ENCODE results near the gene NEK2. TPM values are rescaled to one million over a fixed set of nuclear protein-coding genes. Genes with fewer than 3 reads are reported as not detected.

Gene NEK2
- total and polyA plus RNA-seq, 2 of the 13 experiments (the other 11 are each of a cell fraction or from before 2014, with no cell fraction given), result 10.9 to 40.8 TPM

DNA sequence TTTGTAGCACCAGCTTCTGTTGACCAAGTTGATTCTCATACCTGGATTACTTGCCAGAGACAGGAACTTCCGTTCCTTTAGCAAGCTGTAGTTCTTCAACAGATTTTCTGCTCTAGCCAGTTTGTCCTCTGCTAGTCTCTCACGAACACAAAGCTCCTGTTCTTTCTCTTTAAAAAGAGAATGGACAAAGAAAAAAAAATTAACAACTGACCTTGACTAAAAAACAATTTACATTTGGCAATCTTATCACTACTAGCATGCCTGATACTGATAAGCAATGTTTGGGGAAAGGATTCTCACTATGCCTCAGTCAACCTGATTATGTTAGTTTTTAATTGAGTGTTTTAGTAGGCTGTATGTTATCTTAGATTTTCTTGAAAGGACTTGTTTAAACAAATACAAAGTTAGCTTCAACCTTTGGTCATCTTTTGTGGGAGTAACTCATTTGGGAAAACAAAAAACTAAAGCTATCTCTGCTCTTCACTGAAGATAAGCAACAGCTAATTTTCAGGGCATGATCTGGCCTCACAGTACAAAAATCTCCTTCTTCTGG lies 8.3 kb downstream of the NEK2 start (continued):
- no peak for TF ChIP-seq MYC (CRISPR knock-in tag; IDR thresholded peaks at IDR 0.05; ENCODE audit: borderline replicate concordance)
- TF ChIP-seq, protein P1, sequence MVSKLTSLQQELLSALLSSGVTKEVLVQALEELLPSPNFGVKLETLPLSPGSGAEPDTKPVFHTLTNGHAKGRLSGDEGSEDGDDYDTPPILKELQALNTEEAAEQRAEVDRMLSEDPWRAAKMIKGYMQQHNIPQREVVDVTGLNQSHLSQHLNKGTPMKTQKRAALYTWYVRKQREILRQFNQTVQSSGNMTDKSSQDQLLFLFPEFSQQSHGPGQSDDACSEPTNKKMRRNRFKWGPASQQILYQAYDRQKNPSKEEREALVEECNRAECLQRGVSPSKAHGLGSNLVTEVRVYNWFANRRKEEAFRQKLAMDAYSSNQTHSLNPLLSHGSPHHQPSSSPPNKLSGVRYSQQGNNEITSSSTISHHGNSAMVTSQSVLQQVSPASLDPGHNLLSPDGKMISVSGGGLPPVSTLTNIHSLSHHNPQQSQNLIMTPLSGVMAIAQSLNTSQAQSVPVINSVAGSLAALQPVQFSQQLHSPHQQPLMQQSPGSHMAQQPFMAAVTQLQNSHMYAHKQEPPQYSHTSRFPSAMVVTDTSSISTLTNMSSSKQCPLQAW (CRISPR knock-in tag; IDR thresholded peaks at IDR 0.05), result no peak
- TF ChIP-seq ZNF225 (CRISPR knock-in tag; IDR thresholded peaks at IDR 0.05), result no peak
- no peak for TF ChIP-seq ZEB1 (IDR thresholded peaks at IDR 0.05; ENCODE audit: insufficient replicate concordance, low read depth)
- TF ChIP-seq KLF16 (CRISPR knock-in tag; IDR thresholded peaks at IDR 0.05), result peak in 1 of 2 experiments; percentile 28; a peak in 1 of 4 replicates
- TF ChIP-seq CHD2 (IDR thresholded peaks at IDR 0.05; ENCODE audit: low read depth, low read length), result no peak
- TF ChIP-seq ZNF468 (CRISPR knock-in tag; IDR thresholded peaks at IDR 0.05), result no peak
- no peak for TF ChIP-seq ZNF30 (CRISPR knock-in tag; IDR thresholded peaks at IDR 0.05)
- TF ChIP-seq, protein P2, sequence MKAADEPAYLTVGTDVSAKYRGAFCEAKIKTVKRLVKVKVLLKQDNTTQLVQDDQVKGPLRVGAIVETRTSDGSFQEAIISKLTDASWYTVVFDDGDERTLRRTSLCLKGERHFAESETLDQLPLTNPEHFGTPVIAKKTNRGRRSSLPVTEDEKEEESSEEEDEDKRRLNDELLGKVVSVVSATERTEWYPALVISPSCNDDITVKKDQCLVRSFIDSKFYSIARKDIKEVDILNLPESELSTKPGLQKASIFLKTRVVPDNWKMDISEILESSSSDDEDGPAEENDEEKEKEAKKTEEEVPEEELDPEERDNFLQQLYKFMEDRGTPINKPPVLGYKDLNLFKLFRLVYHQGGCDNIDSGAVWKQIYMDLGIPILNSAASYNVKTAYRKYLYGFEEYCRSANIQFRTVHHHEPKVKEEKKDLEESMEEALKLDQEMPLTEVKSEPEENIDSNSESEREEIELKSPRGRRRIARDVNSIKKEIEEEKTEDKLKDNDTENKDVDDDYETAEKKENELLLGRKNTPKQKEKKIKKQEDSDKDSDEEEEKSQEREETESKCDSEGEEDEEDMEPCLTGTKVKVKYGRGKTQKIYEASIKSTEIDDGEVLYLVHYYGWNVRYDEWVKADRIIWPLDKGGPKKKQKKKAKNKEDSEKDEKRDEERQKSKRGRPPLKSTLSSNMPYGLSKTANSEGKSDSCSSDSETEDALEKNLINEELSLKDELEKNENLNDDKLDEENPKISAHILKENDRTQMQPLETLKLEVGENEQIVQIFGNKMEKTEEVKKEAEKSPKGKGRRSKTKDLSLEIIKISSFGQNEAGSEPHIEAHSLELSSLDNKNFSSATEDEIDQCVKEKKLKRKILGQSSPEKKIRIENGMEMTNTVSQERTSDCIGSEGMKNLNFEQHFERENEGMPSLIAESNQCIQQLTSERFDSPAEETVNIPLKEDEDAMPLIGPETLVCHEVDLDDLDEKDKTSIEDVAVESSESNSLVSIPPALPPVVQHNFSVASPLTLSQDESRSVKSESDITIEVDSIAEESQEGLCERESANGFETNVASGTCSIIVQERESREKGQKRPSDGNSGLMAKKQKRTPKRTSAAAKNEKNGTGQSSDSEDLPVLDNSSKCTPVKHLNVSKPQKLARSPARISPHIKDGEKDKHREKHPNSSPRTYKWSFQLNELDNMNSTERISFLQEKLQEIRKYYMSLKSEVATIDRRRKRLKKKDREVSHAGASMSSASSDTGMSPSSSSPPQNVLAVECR (CRISPR knock-in tag; IDR thresholded peaks at IDR 0.05; ENCODE audit: borderline replicate concordance), result peak; percentile 45; the same call in 1 of the 2 replicates
- no peak for TF ChIP-seq ZNF607 (CRISPR knock-in tag; IDR thresholded peaks at IDR 0.05; ENCODE audit: borderline replicate concordance)
- TF ChIP-seq, protein P3, sequence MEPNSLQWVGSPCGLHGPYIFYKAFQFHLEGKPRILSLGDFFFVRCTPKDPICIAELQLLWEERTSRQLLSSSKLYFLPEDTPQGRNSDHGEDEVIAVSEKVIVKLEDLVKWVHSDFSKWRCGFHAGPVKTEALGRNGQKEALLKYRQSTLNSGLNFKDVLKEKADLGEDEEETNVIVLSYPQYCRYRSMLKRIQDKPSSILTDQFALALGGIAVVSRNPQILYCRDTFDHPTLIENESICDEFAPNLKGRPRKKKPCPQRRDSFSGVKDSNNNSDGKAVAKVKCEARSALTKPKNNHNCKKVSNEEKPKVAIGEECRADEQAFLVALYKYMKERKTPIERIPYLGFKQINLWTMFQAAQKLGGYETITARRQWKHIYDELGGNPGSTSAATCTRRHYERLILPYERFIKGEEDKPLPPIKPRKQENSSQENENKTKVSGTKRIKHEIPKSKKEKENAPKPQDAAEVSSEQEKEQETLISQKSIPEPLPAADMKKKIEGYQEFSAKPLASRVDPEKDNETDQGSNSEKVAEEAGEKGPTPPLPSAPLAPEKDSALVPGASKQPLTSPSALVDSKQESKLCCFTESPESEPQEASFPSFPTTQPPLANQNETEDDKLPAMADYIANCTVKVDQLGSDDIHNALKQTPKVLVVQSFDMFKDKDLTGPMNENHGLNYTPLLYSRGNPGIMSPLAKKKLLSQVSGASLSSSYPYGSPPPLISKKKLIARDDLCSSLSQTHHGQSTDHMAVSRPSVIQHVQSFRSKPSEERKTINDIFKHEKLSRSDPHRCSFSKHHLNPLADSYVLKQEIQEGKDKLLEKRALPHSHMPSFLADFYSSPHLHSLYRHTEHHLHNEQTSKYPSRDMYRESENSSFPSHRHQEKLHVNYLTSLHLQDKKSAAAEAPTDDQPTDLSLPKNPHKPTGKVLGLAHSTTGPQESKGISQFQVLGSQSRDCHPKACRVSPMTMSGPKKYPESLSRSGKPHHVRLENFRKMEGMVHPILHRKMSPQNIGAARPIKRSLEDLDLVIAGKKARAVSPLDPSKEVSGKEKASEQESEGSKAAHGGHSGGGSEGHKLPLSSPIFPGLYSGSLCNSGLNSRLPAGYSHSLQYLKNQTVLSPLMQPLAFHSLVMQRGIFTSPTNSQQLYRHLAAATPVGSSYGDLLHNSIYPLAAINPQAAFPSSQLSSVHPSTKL (CRISPR knock-in tag; IDR thresholded peaks at IDR 0.05), result peak; percentile 93
- peak; percentile 54; the same call in 1 of the 2 replicates for TF ChIP-seq ZNF614 (CRISPR knock-in tag; IDR thresholded peaks at IDR 0.05; ENCODE audit: borderline replicate concordance)
- TF ChIP-seq RELA (CRISPR knock-in tag; IDR thresholded peaks at IDR 0.05), result no peak
- TF ChIP-seq, protein P4, sequence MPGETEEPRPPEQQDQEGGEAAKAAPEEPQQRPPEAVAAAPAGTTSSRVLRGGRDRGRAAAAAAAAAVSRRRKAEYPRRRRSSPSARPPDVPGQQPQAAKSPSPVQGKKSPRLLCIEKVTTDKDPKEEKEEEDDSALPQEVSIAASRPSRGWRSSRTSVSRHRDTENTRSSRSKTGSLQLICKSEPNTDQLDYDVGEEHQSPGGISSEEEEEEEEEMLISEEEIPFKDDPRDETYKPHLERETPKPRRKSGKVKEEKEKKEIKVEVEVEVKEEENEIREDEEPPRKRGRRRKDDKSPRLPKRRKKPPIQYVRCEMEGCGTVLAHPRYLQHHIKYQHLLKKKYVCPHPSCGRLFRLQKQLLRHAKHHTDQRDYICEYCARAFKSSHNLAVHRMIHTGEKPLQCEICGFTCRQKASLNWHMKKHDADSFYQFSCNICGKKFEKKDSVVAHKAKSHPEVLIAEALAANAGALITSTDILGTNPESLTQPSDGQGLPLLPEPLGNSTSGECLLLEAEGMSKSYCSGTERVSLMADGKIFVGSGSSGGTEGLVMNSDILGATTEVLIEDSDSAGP (CRISPR knock-in tag; IDR thresholded peaks at IDR 0.05; ENCODE audit: borderline replicate concordance), result no peak; the same call in 1 of the 2 replicates
- TF ChIP-seq, protein P5, sequence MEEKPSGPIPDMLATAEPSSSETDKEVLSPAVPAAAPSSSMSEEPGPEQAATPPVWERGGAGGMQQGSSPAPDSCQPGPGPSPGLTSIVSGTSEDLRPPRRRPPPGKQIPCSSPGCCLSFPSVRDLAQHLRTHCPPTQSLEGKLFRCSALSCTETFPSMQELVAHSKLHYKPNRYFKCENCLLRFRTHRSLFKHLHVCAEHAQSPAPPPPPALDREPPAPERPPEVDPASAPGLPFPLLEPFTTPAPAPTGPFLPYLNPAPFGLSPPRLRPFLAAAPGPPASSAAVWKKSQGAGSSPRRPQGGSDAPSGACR (CRISPR knock-in tag; IDR thresholded peaks at IDR 0.05), result no peak
- TF ChIP-seq ZNF143 (CRISPR knock-in tag; IDR thresholded peaks at IDR 0.05), result no peak
- TF ChIP-seq ZNF570 (CRISPR knock-in tag; IDR thresholded peaks at IDR 0.05; ENCODE audit: borderline replicate concordance), result no peak

Measured in HepG2 (cell line).